Neural crest cell (in vitro differentiated cells): Measurements from ENCODE around the gene SCAMP1. TPM values are rescaled to one million over a fixed set of nuclear protein-coding genes. Genes with fewer than 3 reads are reported as not detected.

Experiments
- DNase-seq: peaks from one replicate; pipeline ENCODE4 v3.0.0; 2021; ENCODE audit warnings: low read depth, mixed read lengths, low spot score
- H3K27ac Mint-ChIP-seq: one replicate; pipeline ENCODE4 v1.8.0; 2021; ENCODE audit warnings: mild to moderate bottlenecking, mixed read lengths; ENCODE audit not compliant: unreplicated experiment
- H3K27me3 Mint-ChIP-seq: 2 replicates; pipeline ENCODE4 v1.8.0; 2021; ENCODE audit warnings: low read depth, mild to moderate bottlenecking, mixed read lengths
- H3K36me3 Mint-ChIP-seq: 2 replicates; pipeline ENCODE4 v1.8.0; 2021; ENCODE audit warnings: low read depth, mild to moderate bottlenecking, mixed read lengths
- H3K4me1 Mint-ChIP-seq: 2 replicates; pipeline ENCODE4 v1.8.0; 2021; ENCODE audit warnings: mixed read lengths
- H3K4me3 Mint-ChIP-seq: one replicate; pipeline ENCODE4 v1.8.0; 2021; ENCODE audit warnings: mild to moderate bottlenecking, mixed read lengths
- H3K9me3 Mint-ChIP-seq: 2 replicates; pipeline ENCODE4 v1.8.0; 2021; ENCODE audit warnings: mixed read lengths
- CTCF ChIP-seq: fragments of 200-600 bp; sonication (generic); conservative IDR thresholded peaks from 2 replicates; pipeline ENCODE4 v1.5.0; 2021; ENCODE audit warnings: antibody characterized with exemption, mild to moderate bottlenecking
- total RNA-seq: library from RNA; stranded (reverse); gene quantifications from 2 replicates; pipeline ENCODE4 v1.2.1, GENCODE V29; 2021

Gene SCAMP1
- total RNA-seq, 1 donor from 2014 or later: 30.7 TPM

- no peak for DNase-seq
- peaks cover 3% of the 10 kb centered on the region for H3K36me3 Mint-ChIP-seq
These were observed 135.4 kb downstream of the SCAMP1 start for GRCh38 chr5:78495800-78496199.

GRCh38 chr5:78496373-78496772, 136.0 kb downstream of the SCAMP1 start:
- Mint-ChIP-seq H3K4me1 (peaks cover 35% of the 10 kb centered on the region), H3K4me3 (no peak overlapping the region), H3K9me3 (no peaks in the 10 kb centered on the region), H3K27ac (no peak overlapping the region), H3K27me3 (no peaks in the 10 kb centered on the region), H3K36me3 (no peaks in the 10 kb centered on the region)
- DNase-seq: no peak
- TF ChIP-seq CTCF: no peak

More at GRCh38 chr5:78495800-78496199, 135.4 kb downstream of the SCAMP1 start:
- H3K27ac Mint-ChIP-seq: peak overlapping the region; percentile 59
- H3K4me1 Mint-ChIP-seq: peaks cover 38% of the 10 kb centered on the region
- no peak overlapping the region for H3K4me3 Mint-ChIP-seq
- H3K27me3 Mint-ChIP-seq: no peaks in the 10 kb centered on the region
- no peaks in the 10 kb centered on the region for H3K9me3 Mint-ChIP-seq
- no peak for TF ChIP-seq CTCF

- Mint-ChIP-seq H3K27ac (peak overlapping the region; percentile 68), H3K9me3 (no peaks in the 10 kb centered on the region)
These were observed 137.4 kb downstream of the SCAMP1 start for GRCh38 chr5:78497573-78498533.

GRCh38 chr5:78499485-78499884, 139.1 kb downstream of the SCAMP1 start:
- no peak for DNase-seq
- no peak for TF ChIP-seq CTCF
- Mint-ChIP-seq H3K27ac (no peak overlapping the region), H3K9me3 (no peaks in the 10 kb centered on the region), H3K4me1 (peaks cover 52% of the 10 kb centered on the region), H3K27me3 (no peaks in the 10 kb centered on the region), H3K36me3 (no peaks in the 10 kb centered on the region), H3K4me3 (no peak overlapping the region)

More at GRCh38 chr5:78497573-78498533, 137.4 kb downstream of the SCAMP1 start:
- Mint-ChIP-seq H3K27me3 (no peaks in the 10 kb centered on the region), H3K36me3 (no peaks in the 10 kb centered on the region), H3K4me1 (peaks cover 47% of the 10 kb centered on the region), H3K4me3 (no peak overlapping the region)
- no peak for TF ChIP-seq CTCF
- no peak for DNase-seq

GRCh38 chr5:78500028-78500427, 139.6 kb downstream of the SCAMP1 start:
- H3K4me3 Mint-ChIP-seq: no peak overlapping the region
- no peak overlapping the region for H3K27ac Mint-ChIP-seq
- TF ChIP-seq CTCF: no peak
- peaks cover 53% of the 10 kb centered on the region for H3K4me1 Mint-ChIP-seq
- H3K27me3 Mint-ChIP-seq: no peaks in the 10 kb centered on the region
- H3K9me3 Mint-ChIP-seq: no peaks in the 10 kb centered on the region
- H3K36me3 Mint-ChIP-seq: no peaks in the 10 kb centered on the region
- DNase-seq: no peak
